Ascending aorta (tissue), 2 donors: ENCODE measurements around the gene PROZ. TPM values are rescaled to one million over a fixed set of nuclear protein-coding genes. Genes with fewer than 3 reads are reported as not detected.

Experiments used
- DNase-seq, 2 donors: peaks; one replicate each; pipeline ENCODE4 v3.0.0-alpha.2; 2019; ENCODE audit warnings: low spot score in 2 of 2
- H3K27ac ChIP-seq, 2 donors: fragments of 200-600 bp; sonication (generic); one replicate each; pipeline ENCODE4 v1.5.1; 2016 to 2017; ENCODE audit warnings: mild to moderate bottlenecking in 1 of 2
- H3K27me3 ChIP-seq: fragments of 200-600 bp; sonication (generic); one replicate; pipeline ENCODE4 v1.5.1; 2017
- H3K36me3 ChIP-seq, 2 donors: fragments of 200-600 bp; sonication (generic); one replicate each; pipeline ENCODE4 v1.5.1; 2016
- H3K4me1 ChIP-seq, 2 donors: fragments of 200-600 bp; sonication (generic); one replicate each; pipeline ENCODE4 v1.5.1; 2016 to 2017; ENCODE audit warnings: mild to moderate bottlenecking in 1 of 2
- H3K4me3 ChIP-seq, 2 donors: fragments of 200-600 bp; sonication (generic); one replicate each; pipeline ENCODE4 v1.5.1; 2016 to 2017; ENCODE audit warnings: mild to moderate bottlenecking in 1 of 2
- H3K9me3 ChIP-seq, 2 donors: fragments of 200-600 bp; sonication (generic); one replicate each; pipeline ENCODE4 v1.5.1; 2016
- CTCF ChIP-seq, 3 experiments: fragments of 200-600 bp in 2 of 3; fragments of 450-650 bp in 1 of 3; sonication (generic) in 2 of 3; IDR thresholded peaks; one replicate each; pipeline ENCODE4 v1.5.1; 2016 to 2019; ENCODE audit warnings: antibody characterized with exemption in 3 of 3, mild to moderate bottlenecking in 1 of 3, moderate library complexity in 1 of 3
- intact Hi-C: fragments of 100-400 bp; cut with DNase I; formaldehyde crosslinking; loops from one replicate; pipeline ENCODE4 v1.15.1; 2023
- total RNA-seq: library from RNA; depleted of rRNA; stranded (reverse); fragments of >200 nt; gene quantifications from one replicate; pipeline ENCODE4 v1.1.0, GENCODE V29; 2016

Gene PROZ
- total RNA-seq, 1 donor from 2014 or later: not detected

GRCh38 chr13:113166681-113167080 lies 8.2 kb downstream of the PROZ start:
- Histone ChIP-seq H3K27me3 (no peaks in the 10 kb centered on the region), H3K27ac (no peak overlapping the region), H3K9me3 (no peaks in the 10 kb centered on the region), H3K4me3 (no peak overlapping the region), H3K4me1 (no peaks in the 10 kb centered on the region), H3K36me3 (peaks cover 10% of the 10 kb centered on the region in 2 donors)
- intact Hi-C loops: no loop called here
- no peak for TF ChIP-seq CTCF (IDR thresholded peaks at IDR 0.05)
- peak in 1 of 2 donors; percentile 9 for DNase-seq

GRCh38 chr13:113167155-113167554 lies 8.7 kb downstream of the PROZ start:
- no peak for TF ChIP-seq CTCF (IDR thresholded peaks at IDR 0.05)
- no peaks in the 10 kb centered on the region for H3K9me3 ChIP-seq
- intact Hi-C loops: no loop called here
- no peaks in the 10 kb centered on the region for H3K27me3 ChIP-seq
- H3K4me1 ChIP-seq: no peaks in the 10 kb centered on the region
- no peak overlapping the region for H3K4me3 ChIP-seq
- DNase-seq: peak in 1 of 2 donors; percentile 11
- H3K27ac ChIP-seq: no peak overlapping the region
- peaks cover 11 to 15% of the 10 kb centered on the region in 2 donors for H3K36me3 ChIP-seq

- Histone ChIP-seq H3K9me3 (no peaks in the 10 kb centered on the region), H3K36me3 (peaks cover 14 to 17% of the 10 kb centered on the region in 2 donors), H3K27me3 (no peaks in the 10 kb centered on the region), H3K4me1 (no peaks in the 10 kb centered on the region), H3K27ac (no peak overlapping the region), H3K4me3 (no peak overlapping the region)
- no peak for TF ChIP-seq CTCF (IDR thresholded peaks at IDR 0.05)
- DNase-seq: no peak
- intact Hi-C loops: no loop called here
These were observed 9.1 kb downstream of the PROZ start for GRCh38 chr13:113167575-113167974.

GRCh38 chr13:113168211-113168610 lies 9.8 kb downstream of the PROZ start:
- Histone ChIP-seq H3K27me3 (no peaks in the 10 kb centered on the region), H3K27ac (no peak overlapping the region), H3K4me1 (no peaks in the 10 kb centered on the region), H3K36me3 (peaks cover 16 to 17% of the 10 kb centered on the region in 2 donors), H3K4me3 (no peak overlapping the region), H3K9me3 (no peaks in the 10 kb centered on the region)
- DNase-seq: peak in 1 of 2 donors; percentile 35
- TF ChIP-seq CTCF (IDR thresholded peaks at IDR 0.05): no peak
- intact Hi-C loops: no loop called here

- Histone ChIP-seq H3K4me1 (no peaks in the 10 kb centered on the region), H3K4me3 (no peak overlapping the region), H3K36me3 (peaks cover 16 to 26% of the 10 kb centered on the region in 2 donors), H3K27ac (no peak overlapping the region), H3K9me3 (no peaks in the 10 kb centered on the region), H3K27me3 (no peaks in the 10 kb centered on the region)
- intact Hi-C loops: no loop called here
- peak in 1 of 2 donors; percentile 55 for DNase-seq
- no peak for TF ChIP-seq CTCF (IDR thresholded peaks at IDR 0.05)
These were observed 11.1 kb downstream of the PROZ start for GRCh38 chr13:113169277-113170272.
